Caco-2 (cell line): ENCODE data around the gene KLHL35. TPM values are rescaled to one million over a fixed set of nuclear protein-coding genes. Genes with fewer than 3 reads are reported as not detected.

Experiments
- BruUV-seq: library from RNA; stranded (reverse); fragments of 400-500 nt; replicated peaks from 2 replicates; lab custom pipeline; 2021; lab: Mats Ljungman, UMichigan
- CTCF ChIA-PET: fragments of 300-600 bp; sonication (Branson Sonifier 250); formaldehyde crosslinking; loops from one replicate; lab custom pipeline; 2022; ENCODE audit warnings: antibody characterized with exemption; lab: Charles Lee
- POLR2A ChIA-PET: fragments of 300-600 bp; sonication (Branson Sonifier 250); formaldehyde crosslinking; loops from one replicate; lab custom pipeline; 2022; ENCODE audit warnings: antibody characterized with exemption; lab: Charles Lee
- DNase-seq, 2 experiments: peaks; one replicate each; pipeline versions ENCODE4 v3.0.0 to v3.0.0-alpha.2; 2020 to 2022
- H3K27me3 ChIP-seq: replicated peaks from 2 replicates; pipeline ENCODE4 v1.6.0; 2011; ENCODE audit warnings: low read length; ENCODE audit not compliant: control insufficient read depth, insufficient read depth
- H3K36me3 ChIP-seq: 2 replicates; pipeline ENCODE4 v1.5.1; 2011; ENCODE audit warnings: low read length; ENCODE audit not compliant: control insufficient read depth, insufficient read depth
- H3K4me1 ChIP-seq: fragments of 250-450 bp; sonication (Bioruptor Pico); 2 replicates; pipeline ENCODE4 v1.5.1; 2020; ENCODE audit warnings: mild to moderate bottlenecking
- H3K4me3 ChIP-seq: 2 replicates; pipeline ENCODE4 v1.5.1; 2011; ENCODE audit warnings: low read depth, mild to moderate bottlenecking, control low read depth, low read length
- H3K9me3 ChIP-seq: fragments of 250-450 bp; sonication (Bioruptor Pico); 2 replicates; pipeline ENCODE4 v1.5.1; 2020; ENCODE audit warnings: mild to moderate bottlenecking, moderate library complexity
- H3K27ac Mint-ChIP-seq: one replicate; pipeline ENCODE4 v1.8.0; 2022; ENCODE audit warnings: mixed read lengths; ENCODE audit not compliant: unreplicated experiment
- H3K27me3 Mint-ChIP-seq: one replicate; pipeline ENCODE4 v1.8.0; 2022; ENCODE audit warnings: mixed read lengths; ENCODE audit not compliant: insufficient read depth, unreplicated experiment
- H3K36me3 Mint-ChIP-seq: one replicate; pipeline ENCODE4 v1.8.0; 2022; ENCODE audit warnings: mild to moderate bottlenecking, mixed read lengths; ENCODE audit not compliant: insufficient read depth, unreplicated experiment
- H3K4me1 Mint-ChIP-seq: one replicate; pipeline ENCODE4 v1.8.0; 2022; ENCODE audit warnings: low read depth, mixed read lengths; ENCODE audit not compliant: unreplicated experiment
- H3K4me3 Mint-ChIP-seq: one replicate; pipeline ENCODE4 v1.8.0; 2022; ENCODE audit warnings: mild to moderate bottlenecking, moderate library complexity, mixed read lengths; ENCODE audit not compliant: unreplicated experiment
- H3K9me3 Mint-ChIP-seq: one replicate; pipeline ENCODE4 v1.8.0; 2022; ENCODE audit warnings: mixed read lengths; ENCODE audit not compliant: unreplicated experiment
- intact Hi-C: fragments of 100-400 bp; cut with micrococcal nuclease; formaldehyde crosslinking; loops from one replicate; pipeline ENCODE4 v1.10.0; 2022; ENCODE audit not compliant: unreplicated experiment
- total RNA-seq: library from RNA; stranded (reverse); gene quantifications from 2 replicates; pipeline ENCODE4 v1.2.3, GENCODE V29; 2022
- TF ChIP-seq, protein P1 (sequence below), 2 experiments: fragments of 200-600 bp in 1 of 2; IDR thresholded peaks; 1 replicate in 1 of 2; 2 replicates in 1 of 2; pipeline versions ENCODE4 v1.5.1 to v1.8.0; 2011 to 2022; ENCODE audit warnings: antibody characterized with exemption in 1 of 2, control low read depth in 1 of 2, inconsistent platforms in 1 of 2, low read depth in 1 of 2, low read length in 1 of 2, mild to moderate bottlenecking in 1 of 2, moderate library complexity in 1 of 2; ENCODE audit not compliant: insufficient read depth in 1 of 2, severe bottlenecking in 1 of 2, unreplicated experiment in 1 of 2

KLHL35 gene
- total RNA-seq, 1 experiment from 2014 or later: 51.4 TPM

GRCh38 chr11:75373201-75373600 lies 59.8 kb downstream of the KLHL35 start:
- Mint-ChIP-seq H3K9me3 (no peaks in the 10 kb centered on the region), H3K36me3 (peaks cover 14% of the 10 kb centered on the region), H3K27me3 (no peaks in the 10 kb centered on the region), H3K4me3 (no peak overlapping the region), H3K4me1 (peaks cover 58% of the 10 kb centered on the region), H3K27ac (peak overlapping the region; percentile 79)
- DNase-seq: no peak
- POLR2A ChIA-PET: interaction anchor here (0.5 to 1.9 kb wide), 5 partner anchors 8 to 42 kb away, joined by 4 to 14 read pairs (median 10); no protein-coding TSS in a partner anchor
- intact Hi-C loops: loop anchor here (5.0 kb wide), 1 partner anchor 216 kb away; no protein-coding TSS in a partner anchor
- Histone ChIP-seq H3K4me3 (no peak overlapping the region), H3K36me3 (no peaks in the 10 kb centered on the region), H3K4me1 (peaks cover 65% of the 10 kb centered on the region), H3K27me3 (no peaks in the 10 kb centered on the region), H3K9me3 (peaks cover 5% of the 10 kb centered on the region; the same call in 1 of the 2 replicates)
- BruUV-seq: no TSS peak
- TF ChIP-seq, protein P1, sequence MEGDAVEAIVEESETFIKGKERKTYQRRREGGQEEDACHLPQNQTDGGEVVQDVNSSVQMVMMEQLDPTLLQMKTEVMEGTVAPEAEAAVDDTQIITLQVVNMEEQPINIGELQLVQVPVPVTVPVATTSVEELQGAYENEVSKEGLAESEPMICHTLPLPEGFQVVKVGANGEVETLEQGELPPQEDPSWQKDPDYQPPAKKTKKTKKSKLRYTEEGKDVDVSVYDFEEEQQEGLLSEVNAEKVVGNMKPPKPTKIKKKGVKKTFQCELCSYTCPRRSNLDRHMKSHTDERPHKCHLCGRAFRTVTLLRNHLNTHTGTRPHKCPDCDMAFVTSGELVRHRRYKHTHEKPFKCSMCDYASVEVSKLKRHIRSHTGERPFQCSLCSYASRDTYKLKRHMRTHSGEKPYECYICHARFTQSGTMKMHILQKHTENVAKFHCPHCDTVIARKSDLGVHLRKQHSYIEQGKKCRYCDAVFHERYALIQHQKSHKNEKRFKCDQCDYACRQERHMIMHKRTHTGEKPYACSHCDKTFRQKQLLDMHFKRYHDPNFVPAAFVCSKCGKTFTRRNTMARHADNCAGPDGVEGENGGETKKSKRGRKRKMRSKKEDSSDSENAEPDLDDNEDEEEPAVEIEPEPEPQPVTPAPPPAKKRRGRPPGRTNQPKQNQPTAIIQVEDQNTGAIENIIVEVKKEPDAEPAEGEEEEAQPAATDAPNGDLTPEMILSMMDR (IDR thresholded peaks at IDR 0.05; ENCODE audit: insufficient read depth in 1 of 2, low read depth in 1 of 2, low read length in 1 of 2, severe bottlenecking in 1 of 2, unreplicated experiment in 1 of 2): no peak
- CTCF ChIA-PET: interaction anchor here (0.7 to 1.7 kb wide), 8 partner anchors 9 to 226 kb away, joined by 3 to 20 read pairs (median 6); no protein-coding TSS in a partner anchor

Other genes starting within 250 kb of the KLHL35 start
- gene TPBGL, start 192.4 kb downstream of the KLHL35 start, total RNA-seq: 0.18 and 0.19 TPM in 2 replicates
- 115 and 116 TPM in 2 replicates for gene ARRB1, start 81.5 kb downstream of the KLHL35 start, total RNA-seq
- gene RPS3, start 33.7 kb downstream of the KLHL35 start, total RNA-seq: 6,280 and 6,333 TPM in 2 replicates
- gene GDPD5, start 92.7 kb upstream of the KLHL35 start, total RNA-seq: 25.7 and 28.6 TPM in 2 replicates
- gene SERPINH1, start 129.1 kb upstream of the KLHL35 start, total RNA-seq: 481 and 528 TPM in 2 replicates
- 22.8 and 27.2 TPM in 2 replicates for gene MAP6, start 235.8 kb upstream of the KLHL35 start, total RNA-seq